Lower leg skin (tissue), 4 donors: ENCODE measurements around the gene MVB12A. TPM values are rescaled to one million over a fixed set of nuclear protein-coding genes. Genes with fewer than 3 reads are reported as not detected.

Experiments used
- DNase-seq, 2 donors: peaks; one replicate each; pipeline ENCODE4 v3.0.0-alpha.2; 2019; ENCODE audit warnings: low spot score in 2 of 2
- H3K4me3 ChIP-seq: fragments of 200-600 bp; sonication (generic); 2 replicates; pipeline ENCODE4 v1.5.1; 2017; ENCODE audit warnings: mild to moderate bottlenecking, low read depth; ENCODE audit not compliant: poor library complexity, severe bottlenecking
- POLR2A ChIP-seq, 2 donors: fragments of 450-650 bp; IDR thresholded peaks; one replicate each; pipeline ENCODE4 v1.6.1; 2016 to 2017; ENCODE audit warnings: antibody characterized with exemption in 2 of 2, mild to moderate bottlenecking in 1 of 2, moderate library complexity in 1 of 2
- whole genome bisulfite sequencing, 2 donors: methylation state at CpG; one replicate each; pipeline ENCODE4 v1.1.5; 2018; 5-methylcytosine and 5-hydroxymethylcytosine counted together
- intact Hi-C: fragments of 100-400 bp; cut with DNase I; formaldehyde crosslinking; loops from one replicate; pipeline ENCODE4 v1.15.0; 2023; ENCODE audit warnings: low total_unique reads
- total RNA-seq, 4 donors: library from RNA; depleted of rRNA; stranded (reverse); fragments of >200 nt; gene quantifications; one replicate each; pipeline ENCODE4 v1.1.0, GENCODE V29; 2016
- TF ChIP-seq, protein P1 (sequence below), 3 donors: fragments of 450-650 bp; IDR thresholded peaks; one replicate each; pipeline ENCODE4 v1.5.1; 2016; ENCODE audit warnings: antibody characterized with exemption in 3 of 3, mild to moderate bottlenecking in 3 of 3, moderate library complexity in 2 of 3

The MVB12A gene
- 10 to 100 TPM; 66.8 to 86.4 (median 75.6) TPM for total RNA-seq

- intact Hi-C loops, result no loop called here
- 0 to 1% methylated on average over 36 to 38 of the region's 85 CpGs for WGBS, 2 donors
- peak; percentile 97 to 99 for DNase-seq
- H3K4me3 ChIP-seq, result peak within 1 kb of the TSS; percentile 56
- TF ChIP-seq, protein P1, sequence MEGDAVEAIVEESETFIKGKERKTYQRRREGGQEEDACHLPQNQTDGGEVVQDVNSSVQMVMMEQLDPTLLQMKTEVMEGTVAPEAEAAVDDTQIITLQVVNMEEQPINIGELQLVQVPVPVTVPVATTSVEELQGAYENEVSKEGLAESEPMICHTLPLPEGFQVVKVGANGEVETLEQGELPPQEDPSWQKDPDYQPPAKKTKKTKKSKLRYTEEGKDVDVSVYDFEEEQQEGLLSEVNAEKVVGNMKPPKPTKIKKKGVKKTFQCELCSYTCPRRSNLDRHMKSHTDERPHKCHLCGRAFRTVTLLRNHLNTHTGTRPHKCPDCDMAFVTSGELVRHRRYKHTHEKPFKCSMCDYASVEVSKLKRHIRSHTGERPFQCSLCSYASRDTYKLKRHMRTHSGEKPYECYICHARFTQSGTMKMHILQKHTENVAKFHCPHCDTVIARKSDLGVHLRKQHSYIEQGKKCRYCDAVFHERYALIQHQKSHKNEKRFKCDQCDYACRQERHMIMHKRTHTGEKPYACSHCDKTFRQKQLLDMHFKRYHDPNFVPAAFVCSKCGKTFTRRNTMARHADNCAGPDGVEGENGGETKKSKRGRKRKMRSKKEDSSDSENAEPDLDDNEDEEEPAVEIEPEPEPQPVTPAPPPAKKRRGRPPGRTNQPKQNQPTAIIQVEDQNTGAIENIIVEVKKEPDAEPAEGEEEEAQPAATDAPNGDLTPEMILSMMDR (IDR thresholded peaks at IDR 0.05), result no peak
- TF ChIP-seq POLR2A (IDR thresholded peaks at IDR 0.05), result no peak
These were observed at the start of gene MVB12A for GRCh38 chr19:17419621-17420474. TSS of gene MVB12A (plus strand) at chr19:17420047. CDS start at chr19:17420136, 89 bp downstream.

GRCh38 chr19:17376935-17377600 is 42.8 kb upstream of the MVB12A start, which contains the start of gene PLVAP:
TSS of gene PLVAP (minus strand) at chr19:17377342. CDS start at chr19:17377288, 54 bp downstream.
- intact Hi-C loops, result no loop called here
- DNase-seq, result no peak

GRCh38 chr19:17378271-17378670 is 41.6 kb upstream of the MVB12A start:
- WGBS, 2 donors, result 59 to 68% methylated on average over 13 of the region's 13 CpGs
- intact Hi-C loops, result no loop called here
- TF ChIP-seq, protein P1 (IDR thresholded peaks at IDR 0.05), result no peak
- no peak for TF ChIP-seq POLR2A (IDR thresholded peaks at IDR 0.05)
- no peak for DNase-seq
- H3K4me3 ChIP-seq, result no peak overlapping the region

More at GRCh38 chr19:17376935-17377600, 42.8 kb upstream of the MVB12A start, which contains the start of gene PLVAP:
- TF ChIP-seq POLR2A (IDR thresholded peaks at IDR 0.05), result no peak
- TF ChIP-seq, protein P1 (IDR thresholded peaks at IDR 0.05), result no peak
- H3K4me3 ChIP-seq, result peak within 1 kb of the TSS; percentile 7
- WGBS, 2 donors, result 59 to 67% methylated on average over 38 to 39 of the region's 39 CpGs

GRCh38 chr19:17379221-17379631 is 40.6 kb upstream of the MVB12A start:
- no peak for DNase-seq
- no peak overlapping the region for H3K4me3 ChIP-seq
- 39 to 44% methylated on average over 14 of the region's 14 CpGs for WGBS, 2 donors
- no peak for TF ChIP-seq POLR2A (IDR thresholded peaks at IDR 0.05)
- TF ChIP-seq, protein P1 (IDR thresholded peaks at IDR 0.05), result no peak
- intact Hi-C loops, result no loop called here

DNA sequence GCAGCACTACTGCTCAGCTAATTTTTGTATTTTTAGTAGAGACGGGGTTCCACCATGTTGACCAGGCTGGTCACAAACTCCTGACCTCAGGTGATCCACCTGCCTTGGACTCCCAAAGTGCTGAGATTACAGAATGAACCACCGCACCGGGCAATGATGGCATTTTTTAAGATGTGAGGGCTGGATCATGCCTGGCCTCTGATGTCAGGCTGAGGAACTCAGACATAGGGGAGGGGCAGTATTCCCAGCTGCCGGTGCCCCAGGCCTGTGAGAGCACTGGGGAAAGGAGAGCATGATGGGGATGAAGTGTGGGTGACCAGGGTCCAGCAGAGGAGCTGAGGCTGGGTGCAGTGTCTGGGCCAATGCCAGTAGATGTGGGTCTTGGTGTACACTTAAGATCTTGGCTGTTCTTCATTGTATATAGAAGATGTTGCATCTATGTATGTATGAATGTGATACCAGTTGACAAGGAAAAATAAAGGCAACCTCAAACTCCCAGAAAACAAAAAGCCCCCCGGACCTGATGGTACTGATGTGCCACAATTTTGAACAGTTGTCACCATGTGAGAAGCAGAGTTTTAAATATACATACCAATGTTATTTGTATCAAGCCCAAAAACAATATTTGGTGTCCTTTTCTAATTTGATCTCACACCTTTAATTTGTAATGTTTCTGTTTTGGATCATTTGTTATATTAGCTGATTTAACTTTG is 39.3 kb upstream of the MVB12A start:
- intact Hi-C loops, result loop anchor here (10.0 kb wide), 1 partner anchor 86 kb away; no protein-coding TSS in a partner anchor
- TF ChIP-seq, protein P1 (IDR thresholded peaks at IDR 0.05), result no peak
- no peak for TF ChIP-seq POLR2A (IDR thresholded peaks at IDR 0.05)
- no peak for DNase-seq
- no peak overlapping the region for H3K4me3 ChIP-seq
- 93 to 98% methylated on average over 5 of the region's 5 CpGs for WGBS, 2 donors
